Inflammatory macrophage (primary cell): Measurements from ENCODE around the gene CUX1.
"Not testable (repeated sequence)": the region's sequence is repeated elsewhere in the genome, so short reads cannot be mapped to it uniquely, and the experiment has no call there.

Source experiments
- DNase-seq, 2 donors: peaks; one replicate each; pipeline ENCODE4 v3.0.0-alpha.2; 2020 to 2022

Gene CUX1

DNA sequence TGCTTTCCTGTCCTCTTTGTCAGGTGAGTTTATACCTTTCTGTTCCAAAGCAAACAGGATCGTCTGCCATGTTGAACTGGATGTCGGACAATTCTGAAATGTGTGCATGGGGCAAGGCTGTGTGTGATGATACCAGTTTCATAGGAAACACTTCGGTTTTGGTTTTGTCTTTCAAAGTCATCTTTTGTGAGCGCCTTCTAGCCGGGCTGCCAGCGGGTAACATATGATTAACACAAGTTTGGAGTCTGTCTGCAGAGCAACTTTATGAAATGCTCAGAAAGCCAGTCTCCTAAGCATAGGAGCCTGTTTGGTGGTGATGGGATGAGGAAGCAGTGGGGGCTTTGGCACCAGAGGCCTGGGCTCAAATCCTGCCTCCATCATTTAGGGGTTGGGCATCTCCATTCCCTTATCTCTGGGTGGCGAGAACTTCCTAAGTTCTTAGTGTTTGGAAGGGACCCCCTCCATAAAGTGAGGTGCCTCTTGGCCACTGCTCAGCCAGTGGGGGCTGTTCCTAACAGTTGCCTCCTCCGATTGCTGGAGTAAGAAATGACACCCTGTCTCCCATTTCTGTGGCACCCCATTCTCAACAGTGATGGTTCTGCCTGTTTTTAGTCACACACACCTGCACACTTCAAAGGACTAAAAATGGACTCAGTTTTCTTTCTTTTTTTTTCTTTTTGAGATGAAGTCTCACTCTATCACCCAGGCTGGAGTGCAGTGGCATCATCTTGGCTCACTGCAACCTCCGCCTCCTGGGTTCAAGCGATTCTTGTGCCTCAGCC is 36.8 kb downstream of the CUX1 start:
- DNase-seq, result no peak

- DNase-seq, result peak; percentile 94 to 95
These were observed 39.3 kb downstream of the CUX1 start for GRCh38 chr7:101856473-101857357.

- DNase-seq, result no peak
These were observed 40.0 kb downstream of the CUX1 start for GRCh38 chr7:101857358-101857811.

DNA sequence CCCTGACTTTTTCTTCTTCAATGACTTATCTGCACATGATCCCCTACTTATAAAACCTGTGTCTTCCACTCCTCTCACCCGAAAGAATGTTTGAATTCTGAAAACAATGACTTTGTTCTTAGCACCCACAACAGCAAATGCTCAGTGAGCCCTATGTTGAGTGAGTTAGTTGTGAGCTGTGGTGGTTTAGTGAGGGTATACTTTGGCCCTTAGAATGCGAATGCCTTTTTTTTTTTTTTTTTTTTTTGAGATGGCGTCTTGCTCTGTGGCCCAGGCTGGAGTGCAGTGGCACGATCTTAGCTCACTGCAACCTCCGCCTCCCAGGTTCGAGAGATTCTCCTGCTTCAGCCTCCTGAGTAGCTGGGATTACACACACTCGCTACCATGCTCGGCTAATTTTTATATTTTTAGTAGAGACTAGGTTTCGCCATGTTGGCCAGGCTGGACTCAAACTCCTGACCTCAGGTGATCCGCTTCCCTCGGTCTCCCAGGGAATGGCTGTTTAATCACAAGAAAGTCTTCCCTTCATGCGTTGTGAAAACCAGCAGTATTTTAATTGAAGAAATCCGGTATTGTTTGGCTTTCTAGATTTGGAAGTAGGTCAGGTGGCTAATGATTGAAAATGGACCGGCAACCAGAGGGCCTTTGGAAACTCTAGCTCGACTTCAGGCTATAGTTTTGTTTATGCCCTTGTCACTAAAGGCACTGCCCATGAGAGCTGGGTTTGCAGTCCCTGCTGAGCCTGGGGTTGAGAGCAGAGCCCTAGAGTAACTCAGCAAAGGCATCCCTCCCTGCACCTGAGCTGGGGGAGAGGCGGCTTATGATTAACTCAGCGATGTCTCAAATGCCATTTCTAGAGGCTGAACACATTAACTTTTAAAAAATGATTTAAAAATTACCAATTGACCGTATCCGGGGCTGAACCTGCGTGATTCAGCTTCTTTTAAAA is 41.3 kb downstream of the CUX1 start:
- DNase-seq, result no peak

DNA sequence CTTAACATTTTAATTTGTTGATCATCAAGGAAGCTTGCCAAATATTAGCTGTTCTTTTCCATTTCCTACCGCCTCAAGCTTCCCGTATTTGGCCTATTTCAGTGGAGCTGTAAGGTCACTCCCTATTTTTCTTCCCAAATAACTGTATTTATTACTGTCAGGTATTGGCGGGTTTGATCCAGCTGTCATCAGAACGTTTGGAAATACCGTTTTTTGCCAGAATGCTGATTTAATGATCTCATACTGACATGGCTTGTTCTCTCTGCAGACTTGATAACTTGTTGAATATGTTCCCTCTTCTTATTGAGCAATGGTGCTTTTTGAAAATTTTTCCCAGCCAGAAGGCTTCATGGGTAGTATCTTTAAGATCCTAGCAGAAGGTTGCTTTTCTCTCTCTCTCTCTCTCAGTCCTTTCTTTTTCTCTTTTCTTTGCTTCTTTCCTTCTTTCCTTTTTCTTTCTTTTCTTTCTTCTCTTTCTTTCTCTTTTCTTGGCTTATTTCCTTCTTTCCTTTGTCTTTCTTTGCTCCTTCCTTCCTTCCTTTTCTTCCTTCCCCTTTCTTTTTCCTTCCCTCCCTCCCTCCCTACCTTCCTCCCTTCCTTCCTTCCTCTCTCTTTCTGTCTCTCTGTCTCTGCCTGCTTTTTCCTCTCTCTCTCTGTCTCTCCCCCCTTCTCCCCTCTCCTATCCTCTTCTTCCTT is 42.1 kb downstream of the CUX1 start:
- peak in 1 of 2 donors; percentile 46 for DNase-seq

GRCh38 chr7:101860316-101861217 is 43.1 kb downstream of the CUX1 start:
- no peak for DNase-seq

DNA sequence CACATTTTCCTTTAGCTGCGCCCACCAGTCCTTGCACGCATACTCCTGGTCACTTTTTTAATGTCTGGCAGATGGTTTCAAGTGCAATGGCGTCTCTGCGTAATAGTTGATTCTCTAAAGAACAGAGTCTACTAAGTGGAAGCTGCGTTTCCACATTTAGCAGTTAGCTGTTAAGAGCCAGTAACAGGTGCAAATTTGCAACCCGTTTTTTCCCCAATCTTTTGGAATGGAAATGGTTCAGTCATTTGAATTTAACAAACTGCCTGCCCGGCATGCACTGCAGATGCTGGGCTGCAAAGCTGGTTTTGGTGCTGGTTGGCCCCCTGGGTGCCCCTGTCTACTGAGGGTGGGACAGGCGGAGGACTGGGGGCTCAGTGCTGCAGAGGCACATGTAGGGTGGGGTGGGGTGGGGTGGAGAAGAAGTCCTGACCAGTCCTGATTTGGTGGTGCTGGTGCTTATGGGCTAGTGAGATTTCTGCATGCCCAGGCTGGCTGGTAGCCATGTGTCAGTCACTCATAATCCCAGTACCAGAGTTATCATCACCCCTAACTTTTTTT is 43.9 kb downstream of the CUX1 start:
- no peak for DNase-seq

- no peak for DNase-seq
These were observed 45.1 kb downstream of the CUX1 start for GRCh38 chr7:101862280-101863220.

GRCh38 chr7:101863598-101863997 is 46.2 kb downstream of the CUX1 start:
- DNase-seq, result no peak

DNA sequence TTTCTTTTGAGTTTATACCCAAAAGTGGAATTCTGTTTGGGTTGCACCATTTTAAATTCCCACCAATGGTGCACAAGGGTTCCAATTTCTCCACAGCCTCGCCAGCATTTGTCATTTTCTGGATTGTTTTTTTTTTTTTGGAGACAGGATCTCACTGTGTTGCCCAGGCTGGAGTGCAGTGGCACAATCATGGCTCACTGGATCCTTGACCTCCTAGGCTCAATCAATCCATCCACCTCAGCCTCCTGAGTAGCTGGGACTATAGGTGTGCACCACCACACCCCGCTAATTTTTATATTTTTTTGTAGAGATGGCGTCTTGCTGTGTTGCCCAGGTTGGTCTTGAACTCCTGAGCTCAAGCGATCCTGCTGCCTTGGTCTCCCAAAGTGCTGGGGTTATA is 46.6 kb downstream of the CUX1 start:
- no peak for DNase-seq

- no peak for DNase-seq
These were observed 47.6 kb downstream of the CUX1 start for GRCh38 chr7:101865031-101865430.

DNA sequence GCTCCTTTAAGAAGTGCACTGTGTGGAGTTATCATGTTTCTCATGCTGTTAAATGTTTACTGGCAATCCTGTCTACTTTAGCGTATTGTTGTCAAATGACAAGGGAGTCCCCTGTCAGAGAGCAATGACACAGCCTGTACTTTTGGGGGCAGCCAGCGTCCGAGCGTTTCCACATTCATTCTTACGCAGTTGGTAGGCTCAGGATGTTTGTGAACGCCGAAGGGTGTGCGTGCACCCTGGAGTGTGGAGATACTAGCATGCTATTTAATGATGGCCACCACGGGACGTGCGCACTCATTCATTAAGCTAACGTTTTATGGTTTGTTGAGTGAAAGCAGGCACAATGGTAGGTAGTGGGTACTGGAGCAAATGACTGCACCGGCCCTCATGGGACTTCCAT is 48.0 kb downstream of the CUX1 start:
- no peak for DNase-seq

DNA sequence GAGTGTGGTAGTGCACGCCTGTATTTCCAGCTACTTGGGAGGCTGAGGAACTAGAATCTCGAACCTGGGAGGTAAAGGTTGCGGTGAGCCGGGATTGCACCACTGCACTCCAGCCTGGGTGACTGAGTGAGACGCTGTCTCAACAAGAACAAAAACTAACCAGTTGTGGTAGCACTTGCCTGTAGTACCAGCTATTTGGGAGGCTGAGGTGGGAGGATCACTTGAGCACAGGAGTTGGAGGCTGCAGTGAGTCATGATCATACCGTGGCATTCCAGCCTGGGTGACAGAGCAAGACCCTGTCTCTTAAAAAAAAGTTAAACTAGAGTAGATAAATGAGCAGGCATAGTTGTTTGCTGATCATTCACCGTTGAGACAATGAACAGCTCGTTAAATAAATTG is 48.9 kb downstream of the CUX1 start:
- DNase-seq, result no peak

DNA sequence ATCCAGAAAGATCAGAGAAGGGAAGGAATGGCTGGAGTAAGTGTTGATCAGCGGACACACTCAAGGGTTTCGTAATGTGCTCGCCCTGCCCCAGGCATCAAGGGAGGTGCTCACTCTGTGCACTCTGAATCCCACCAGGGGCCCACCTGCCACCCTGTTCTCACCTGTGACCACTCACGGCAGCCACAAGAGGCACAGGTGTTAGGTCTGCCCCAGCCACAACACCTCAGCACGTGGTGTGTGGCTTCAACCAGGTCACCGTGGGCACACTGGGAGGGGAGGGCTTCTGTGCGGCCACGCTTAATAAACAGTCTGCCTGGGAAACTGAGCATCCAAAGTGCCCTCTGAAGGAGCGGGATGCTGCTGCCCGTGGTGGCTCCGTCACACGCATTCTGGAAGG is 49.8 kb downstream of the CUX1 start:
- no peak for DNase-seq

GRCh38 chr7:101867681-101868080 is 50.3 kb downstream of the CUX1 start:
- DNase-seq, result not testable (repeated sequence)

DNA sequence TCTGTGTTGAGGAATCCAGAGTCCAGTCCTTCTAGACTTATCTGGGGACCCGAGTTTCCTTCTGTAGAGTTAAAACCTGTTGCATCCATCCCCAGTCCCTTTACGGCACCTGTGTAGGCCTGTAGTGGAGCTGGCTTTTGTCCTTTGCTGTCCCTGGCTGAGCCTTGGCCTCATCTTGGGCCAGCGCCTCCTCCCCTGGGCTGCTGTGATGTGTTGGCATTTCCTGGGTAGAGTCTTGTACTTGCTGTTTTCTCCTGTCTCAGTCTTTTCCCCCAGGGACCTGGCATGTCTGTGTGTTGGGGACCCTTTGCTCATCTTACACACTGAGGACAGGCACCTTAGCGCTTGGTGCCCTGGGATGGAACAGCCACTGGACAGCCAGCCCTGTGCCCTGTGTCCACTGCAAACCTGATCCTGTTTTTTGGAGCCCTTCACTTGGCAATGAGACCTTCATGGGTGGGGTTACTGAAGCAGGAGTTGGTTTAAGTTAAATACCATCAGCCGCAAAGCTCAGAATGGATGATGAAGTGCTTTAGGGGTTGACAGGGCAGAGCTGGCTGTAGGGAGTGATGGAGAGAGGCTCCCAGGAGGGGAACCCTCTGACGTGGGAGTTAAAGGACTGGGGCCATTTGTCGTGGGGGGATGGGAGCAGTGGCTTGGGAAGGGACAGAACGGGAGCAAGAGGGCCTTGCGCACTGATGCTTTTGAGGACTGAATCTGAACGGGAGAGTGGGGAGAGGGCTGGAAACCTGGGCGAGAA is 50.9 kb downstream of the CUX1 start:
- no peak for DNase-seq

DNA sequence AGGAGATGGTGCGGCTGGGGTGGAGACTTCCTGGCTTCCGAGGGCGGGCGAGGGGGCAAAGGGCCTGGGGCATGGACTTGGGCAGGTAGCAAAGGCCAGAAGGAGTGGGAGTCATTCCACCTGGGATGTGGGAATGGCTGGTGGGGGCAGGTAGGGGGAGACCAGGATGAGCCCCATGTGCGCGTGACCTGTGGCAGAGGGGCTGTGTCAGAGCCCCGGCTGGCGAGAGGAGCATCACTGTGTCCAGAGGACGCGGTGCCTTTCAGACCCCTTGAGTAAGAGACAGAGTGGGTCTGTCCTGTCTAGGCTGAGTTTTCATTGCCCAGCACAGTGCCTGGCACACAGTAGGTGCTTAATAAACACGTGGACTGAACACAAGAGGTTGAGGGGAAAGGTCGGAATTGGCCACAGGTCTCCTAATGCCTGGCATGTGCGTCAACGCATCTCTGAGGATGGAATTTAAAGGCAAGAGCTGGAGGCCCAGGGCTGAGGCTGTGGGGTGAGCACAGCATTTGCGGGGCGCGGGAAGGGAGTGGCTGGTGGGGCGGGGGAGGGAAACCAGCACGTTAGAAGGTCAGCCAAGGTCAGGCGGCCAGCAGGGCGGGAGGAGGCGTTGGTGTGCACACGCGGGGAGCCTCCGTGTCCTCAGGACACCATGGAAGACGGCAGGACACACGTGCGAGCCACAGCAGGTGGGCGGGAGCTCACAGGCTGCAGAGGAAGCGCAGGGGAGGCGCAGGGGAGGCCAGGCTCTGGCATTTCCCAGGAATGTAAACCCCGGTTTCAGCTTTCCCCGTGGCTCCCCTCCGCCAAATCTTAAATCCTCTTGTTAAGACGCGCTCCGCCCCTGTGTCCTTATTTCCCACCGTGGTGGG is 51.8 kb downstream of the CUX1 start:
- DNase-seq, result no peak

GRCh38 chr7:101869901-101870290 is 52.5 kb downstream of the CUX1 start:
- DNase-seq, result no peak
